Brain microvascular endothelial cell (primary cell): ENCODE data around the gene WNT7A.

Source experiments
- DNase-seq: peaks from one replicate; pipeline ENCODE4 v3.0.0-alpha.2; 2020
- H3K27ac ChIP-seq: fragments of 250-450 bp; sonication (Bioruptor Pico); 2 replicates; pipeline ENCODE4 v1.5.1; 2020; ENCODE audit warnings: mild to moderate bottlenecking, moderate library complexity
- H3K27me3 ChIP-seq: fragments of 250-450 bp; sonication (Bioruptor Pico); replicated peaks from 2 replicates; pipeline ENCODE4 v1.5.1; 2020; ENCODE audit warnings: mild to moderate bottlenecking
- H3K36me3 ChIP-seq: fragments of 250-450 bp; sonication (Bioruptor Pico); replicated peaks from 2 replicates; pipeline ENCODE4 v1.5.1; 2020; ENCODE audit warnings: mild to moderate bottlenecking
- H3K4me3 ChIP-seq: 2 replicates; pipeline ENCODE4 v1.5.1; 2011; ENCODE audit warnings: low read depth, mild to moderate bottlenecking, control low read depth, low read length, moderate library complexity
- in situ Hi-C: cut with HindIII; loops from 2 replicates; pipeline ENCODE4 v1.10.0; 2017; ENCODE audit warnings: low sequenced_read_pairs, low pct_ligation_motif_present
- TF ChIP-seq, protein P1 (sequence below): IDR thresholded peaks from 2 replicates; pipeline ENCODE4 v1.5.1; 2011; ENCODE audit warnings: low read depth, mild to moderate bottlenecking, moderate library complexity, low read length, control low read depth, inconsistent platforms; ENCODE audit errors: missing control alignments

The WNT7A gene

DNA sequence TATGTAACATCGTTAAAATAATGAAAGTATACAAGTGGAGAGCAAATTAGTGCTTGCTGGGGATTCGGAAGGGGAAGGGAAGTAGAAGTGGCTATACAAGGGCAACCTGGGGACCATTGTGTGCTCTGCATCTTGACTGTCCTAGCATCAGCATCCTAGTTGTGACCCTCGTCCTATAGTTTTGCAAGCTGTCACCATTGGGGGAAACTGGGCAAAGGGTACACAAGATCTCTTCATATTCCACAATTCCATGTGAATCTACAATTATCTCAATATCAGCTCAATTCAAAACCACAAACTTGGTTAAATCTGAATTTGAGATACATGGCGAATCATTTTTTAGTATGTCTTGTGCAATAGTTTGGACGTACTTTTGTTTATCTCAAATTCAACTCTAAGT is 30.9 kb downstream of the WNT7A start:
- in situ Hi-C loops: no loop called here
- Histone ChIP-seq H3K27ac (no peak overlapping the region), H3K36me3 (no peaks in the 10 kb centered on the region), H3K4me3 (no peak overlapping the region), H3K27me3 (no peaks in the 10 kb centered on the region)
- TF ChIP-seq, protein P1, sequence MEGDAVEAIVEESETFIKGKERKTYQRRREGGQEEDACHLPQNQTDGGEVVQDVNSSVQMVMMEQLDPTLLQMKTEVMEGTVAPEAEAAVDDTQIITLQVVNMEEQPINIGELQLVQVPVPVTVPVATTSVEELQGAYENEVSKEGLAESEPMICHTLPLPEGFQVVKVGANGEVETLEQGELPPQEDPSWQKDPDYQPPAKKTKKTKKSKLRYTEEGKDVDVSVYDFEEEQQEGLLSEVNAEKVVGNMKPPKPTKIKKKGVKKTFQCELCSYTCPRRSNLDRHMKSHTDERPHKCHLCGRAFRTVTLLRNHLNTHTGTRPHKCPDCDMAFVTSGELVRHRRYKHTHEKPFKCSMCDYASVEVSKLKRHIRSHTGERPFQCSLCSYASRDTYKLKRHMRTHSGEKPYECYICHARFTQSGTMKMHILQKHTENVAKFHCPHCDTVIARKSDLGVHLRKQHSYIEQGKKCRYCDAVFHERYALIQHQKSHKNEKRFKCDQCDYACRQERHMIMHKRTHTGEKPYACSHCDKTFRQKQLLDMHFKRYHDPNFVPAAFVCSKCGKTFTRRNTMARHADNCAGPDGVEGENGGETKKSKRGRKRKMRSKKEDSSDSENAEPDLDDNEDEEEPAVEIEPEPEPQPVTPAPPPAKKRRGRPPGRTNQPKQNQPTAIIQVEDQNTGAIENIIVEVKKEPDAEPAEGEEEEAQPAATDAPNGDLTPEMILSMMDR: no peak
- DNase-seq: no peak

DNA sequence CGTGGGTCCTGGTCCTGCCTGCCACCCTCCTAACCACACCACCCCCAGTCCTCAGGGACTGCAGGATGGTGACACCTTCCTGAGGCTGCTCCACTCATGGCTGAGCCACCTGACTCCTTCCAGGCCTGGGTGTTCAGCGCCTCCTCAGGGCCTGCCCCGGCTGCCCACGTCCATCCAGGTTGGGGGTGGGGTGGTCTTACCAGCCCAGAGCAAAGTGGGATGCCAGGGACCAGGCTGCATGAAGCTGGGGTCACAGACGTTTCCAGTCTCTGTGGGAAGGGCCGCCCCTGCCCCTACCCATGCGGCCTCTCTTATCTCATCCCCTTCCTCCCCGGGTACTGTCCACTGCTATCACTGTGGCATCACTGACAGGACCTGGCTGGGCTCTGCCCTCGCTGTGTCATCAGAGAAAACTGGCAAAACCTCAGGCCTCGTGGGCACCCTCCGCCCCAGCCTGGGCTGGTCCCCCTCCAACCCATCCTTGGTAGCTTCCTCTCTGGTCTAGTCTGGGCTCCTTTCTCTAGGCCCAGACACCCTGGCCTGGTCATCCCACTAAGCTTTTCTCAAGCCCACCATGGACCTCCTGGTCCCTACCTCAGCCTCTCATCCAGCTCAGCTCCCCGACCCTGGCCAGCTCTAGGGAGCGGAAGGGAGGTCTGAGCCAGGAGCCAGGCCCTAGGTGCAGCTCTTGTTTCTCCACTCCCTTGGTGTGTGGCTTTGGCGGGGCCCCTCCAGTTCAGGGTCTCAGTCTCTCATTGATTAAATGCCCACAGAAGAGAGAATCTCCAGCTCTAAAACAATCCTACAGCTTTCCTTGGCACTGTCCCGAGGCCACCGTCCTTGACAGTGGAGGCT is 32.9 kb downstream of the WNT7A start:
- Histone ChIP-seq H3K4me3 (no peak overlapping the region), H3K27ac (no peak overlapping the region), H3K36me3 (no peaks in the 10 kb centered on the region), H3K27me3 (no peaks in the 10 kb centered on the region)
- DNase-seq: no peak
- TF ChIP-seq, protein P1: no peak
- in situ Hi-C loops: no loop called here

DNA sequence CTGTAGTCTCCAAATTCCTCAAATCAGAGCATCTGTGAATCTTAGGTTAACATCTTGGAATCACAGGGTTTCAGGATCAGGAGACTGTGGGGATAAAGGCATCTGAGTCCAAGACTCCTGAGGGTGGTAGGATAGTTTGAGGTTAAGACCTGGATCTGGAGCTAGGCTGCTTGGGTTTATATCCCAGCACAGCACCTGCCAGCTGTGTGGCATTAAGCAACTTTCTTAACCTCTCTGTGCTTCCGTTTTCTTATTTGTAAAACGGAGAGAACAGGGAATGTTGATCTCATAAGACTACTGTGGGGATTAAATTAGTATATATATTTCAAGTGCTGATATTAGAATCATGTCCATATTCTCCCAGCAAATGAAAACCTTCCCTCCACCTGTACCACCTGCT is 33.6 kb downstream of the WNT7A start:
- TF ChIP-seq, protein P1: no peak
- no peak overlapping the region for H3K27ac ChIP-seq
- in situ Hi-C loops: no loop called here
- H3K4me3 ChIP-seq: no peak overlapping the region
- DNase-seq: no peak
- no peaks in the 10 kb centered on the region for H3K36me3 ChIP-seq
- H3K27me3 ChIP-seq: no peaks in the 10 kb centered on the region

DNA sequence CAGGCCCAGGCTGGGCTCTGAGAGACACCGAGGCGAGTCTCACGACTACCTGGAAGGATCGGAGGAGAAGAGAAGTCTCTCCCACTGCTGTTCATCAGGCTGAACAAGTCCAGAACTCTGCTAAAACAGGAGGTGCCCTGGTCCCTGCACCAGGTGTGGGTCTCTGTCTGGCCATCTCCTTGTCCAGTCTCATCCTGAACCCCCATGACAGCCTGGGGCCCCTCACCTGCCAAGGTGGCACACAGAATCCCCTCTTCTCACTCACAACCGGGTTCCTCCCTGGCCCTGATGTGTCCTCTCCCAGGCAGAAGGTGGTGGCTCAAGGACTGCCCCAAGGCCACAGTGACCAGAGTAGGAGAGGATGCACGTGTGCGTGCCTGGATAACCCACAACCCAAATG is 34.1 kb downstream of the WNT7A start:
- H3K4me3 ChIP-seq: no peak overlapping the region
- H3K27ac ChIP-seq: no peak overlapping the region
- no peak for DNase-seq
- in situ Hi-C loops: no loop called here
- TF ChIP-seq, protein P1: no peak
- no peaks in the 10 kb centered on the region for H3K36me3 ChIP-seq
- H3K27me3 ChIP-seq: no peaks in the 10 kb centered on the region

DNA sequence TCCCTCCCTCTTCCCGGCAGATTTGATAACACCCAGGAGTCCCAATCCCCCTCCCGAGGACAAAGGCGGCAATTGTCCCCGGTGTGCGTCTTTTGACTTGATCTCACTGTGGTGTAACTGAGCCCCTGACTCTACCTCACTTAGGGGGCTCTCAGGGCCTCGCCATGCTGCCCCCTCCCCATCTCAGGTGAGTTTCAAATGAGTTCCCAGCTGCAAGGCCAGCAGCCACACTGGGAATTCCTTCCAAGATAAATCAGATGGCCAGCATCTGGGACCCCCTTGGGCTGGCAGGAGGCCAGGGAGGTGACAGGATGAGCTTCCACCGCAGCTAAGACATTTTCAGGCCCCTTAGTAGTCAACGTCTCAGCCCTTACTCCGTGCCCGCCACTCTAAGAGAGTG is 35.0 kb downstream of the WNT7A start:
- Histone ChIP-seq H3K4me3 (no peak overlapping the region), H3K27ac (no peak overlapping the region), H3K27me3 (no peaks in the 10 kb centered on the region), H3K36me3 (no peaks in the 10 kb centered on the region)
- DNase-seq: no peak
- TF ChIP-seq, protein P1: no peak
- in situ Hi-C loops: no loop called here

DNA sequence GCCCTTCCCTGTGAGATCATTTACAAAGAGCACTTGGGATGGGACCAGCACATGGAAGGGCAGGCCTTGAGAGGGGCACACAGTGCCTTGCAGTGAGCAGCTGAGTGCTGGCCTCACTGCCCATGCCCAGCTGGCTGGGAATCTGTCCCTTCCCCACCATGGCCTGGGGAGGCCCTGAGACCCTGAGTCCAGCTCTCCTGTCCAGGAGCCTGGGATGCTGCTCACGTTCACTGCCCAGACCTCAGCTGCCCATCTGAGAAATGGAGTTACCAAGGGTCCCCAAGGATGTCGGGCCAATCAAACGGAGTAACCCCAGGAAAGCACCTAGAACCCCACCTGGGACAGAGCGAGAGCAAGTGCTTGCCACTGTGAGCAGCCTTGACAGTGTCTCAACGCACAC is 35.6 kb downstream of the WNT7A start:
- no peak overlapping the region for H3K27ac ChIP-seq
- DNase-seq: no peak
- in situ Hi-C loops: no loop called here
- no peaks in the 10 kb centered on the region for H3K27me3 ChIP-seq
- no peak overlapping the region for H3K4me3 ChIP-seq
- no peaks in the 10 kb centered on the region for H3K36me3 ChIP-seq
- TF ChIP-seq, protein P1: no peak
